Measurements from ENCODE around the gene ASB15.

The ASB15 gene

GRCh38 chr7:123669485-123669884 lies 67.9 kb downstream of the ASB15 start:
- TF ChIP-seq POLR2AphosphoS5 (IDR thresholded peaks at IDR 0.05; ENCODE audit: low read depth, low read length) (no peak), SIN3A (IDR thresholded peaks at IDR 0.05; ENCODE audit: borderline replicate concordance, insufficient read depth, low read length) (no peak)
- TF ChIP-seq, protein P1, sequence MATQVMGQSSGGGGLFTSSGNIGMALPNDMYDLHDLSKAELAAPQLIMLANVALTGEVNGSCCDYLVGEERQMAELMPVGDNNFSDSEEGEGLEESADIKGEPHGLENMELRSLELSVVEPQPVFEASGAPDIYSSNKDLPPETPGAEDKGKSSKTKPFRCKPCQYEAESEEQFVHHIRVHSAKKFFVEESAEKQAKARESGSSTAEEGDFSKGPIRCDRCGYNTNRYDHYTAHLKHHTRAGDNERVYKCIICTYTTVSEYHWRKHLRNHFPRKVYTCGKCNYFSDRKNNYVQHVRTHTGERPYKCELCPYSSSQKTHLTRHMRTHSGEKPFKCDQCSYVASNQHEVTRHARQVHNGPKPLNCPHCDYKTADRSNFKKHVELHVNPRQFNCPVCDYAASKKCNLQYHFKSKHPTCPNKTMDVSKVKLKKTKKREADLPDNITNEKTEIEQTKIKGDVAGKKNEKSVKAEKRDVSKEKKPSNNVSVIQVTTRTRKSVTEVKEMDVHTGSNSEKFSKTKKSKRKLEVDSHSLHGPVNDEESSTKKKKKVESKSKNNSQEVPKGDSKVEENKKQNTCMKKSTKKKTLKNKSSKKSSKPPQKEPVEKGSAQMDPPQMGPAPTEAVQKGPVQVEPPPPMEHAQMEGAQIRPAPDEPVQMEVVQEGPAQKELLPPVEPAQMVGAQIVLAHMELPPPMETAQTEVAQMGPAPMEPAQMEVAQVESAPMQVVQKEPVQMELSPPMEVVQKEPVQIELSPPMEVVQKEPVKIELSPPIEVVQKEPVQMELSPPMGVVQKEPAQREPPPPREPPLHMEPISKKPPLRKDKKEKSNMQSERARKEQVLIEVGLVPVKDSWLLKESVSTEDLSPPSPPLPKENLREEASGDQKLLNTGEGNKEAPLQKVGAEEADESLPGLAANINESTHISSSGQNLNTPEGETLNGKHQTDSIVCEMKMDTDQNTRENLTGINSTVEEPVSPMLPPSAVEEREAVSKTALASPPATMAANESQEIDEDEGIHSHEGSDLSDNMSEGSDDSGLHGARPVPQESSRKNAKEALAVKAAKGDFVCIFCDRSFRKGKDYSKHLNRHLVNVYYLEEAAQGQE (IDR thresholded peaks at IDR 0.05; ENCODE audit: insufficient read depth in 1 of 2, low read depth in 2 of 2, low read length in 2 of 2) = no peak

- TF ChIP-seq SIN3A (IDR thresholded peaks at IDR 0.05; ENCODE audit: borderline replicate concordance, insufficient read depth, low read length) (no peak), FOXP2 (optimal IDR thresholded peaks at IDR 0.05; ENCODE audit: borderline replicate concordance, extremely low read depth, extremely low read length, insufficient read depth) (no peak), TAF1 (IDR thresholded peaks at IDR 0.05; ENCODE audit: borderline replicate concordance, insufficient read depth, low read length) (no peak), POLR2AphosphoS5 (IDR thresholded peaks at IDR 0.05; ENCODE audit: low read depth, low read length) (no peak)
- TF ChIP-seq, protein P1 (IDR thresholded peaks at IDR 0.05; ENCODE audit: insufficient read depth in 1 of 2, low read depth in 2 of 2, low read length in 2 of 2) = no peak
These were observed 71.6 kb downstream of the ASB15 start for GRCh38 chr7:123673137-123673732.

GRCh38 chr7:123673752-123674398 lies 72.3 kb downstream of the ASB15 start:
- TF ChIP-seq FOXP2 (optimal IDR thresholded peaks at IDR 0.05; ENCODE audit: borderline replicate concordance, extremely low read depth, extremely low read length, insufficient read depth) = no peak
- TF ChIP-seq, protein P1 (IDR thresholded peaks at IDR 0.05; ENCODE audit: insufficient read depth in 1 of 2, low read depth in 2 of 2, low read length in 2 of 2) = no peak
- no peak for TF ChIP-seq SIN3A (IDR thresholded peaks at IDR 0.05; ENCODE audit: borderline replicate concordance, insufficient read depth, low read length)

- TF ChIP-seq TAF1 (IDR thresholded peaks at IDR 0.05; ENCODE audit: borderline replicate concordance, insufficient read depth, low read length) = no peak
- TF ChIP-seq FOXP2 (optimal IDR thresholded peaks at IDR 0.05; ENCODE audit: borderline replicate concordance, extremely low read depth, extremely low read length, insufficient read depth) = no peak
- TF ChIP-seq, protein P1 (IDR thresholded peaks at IDR 0.05; ENCODE audit: insufficient read depth in 1 of 2, low read depth in 2 of 2, low read length in 2 of 2) = no peak
- no peak for TF ChIP-seq SIN3A (IDR thresholded peaks at IDR 0.05; ENCODE audit: borderline replicate concordance, insufficient read depth, low read length)
- TF ChIP-seq POLR2AphosphoS5 (IDR thresholded peaks at IDR 0.05; ENCODE audit: low read depth, low read length) = no peak
These were observed 73.0 kb downstream of the ASB15 start for GRCh38 chr7:123674399-123675180.

Measured in PFSK-1 (cell line).